ENCODE results near the gene ECT2.

DNA sequence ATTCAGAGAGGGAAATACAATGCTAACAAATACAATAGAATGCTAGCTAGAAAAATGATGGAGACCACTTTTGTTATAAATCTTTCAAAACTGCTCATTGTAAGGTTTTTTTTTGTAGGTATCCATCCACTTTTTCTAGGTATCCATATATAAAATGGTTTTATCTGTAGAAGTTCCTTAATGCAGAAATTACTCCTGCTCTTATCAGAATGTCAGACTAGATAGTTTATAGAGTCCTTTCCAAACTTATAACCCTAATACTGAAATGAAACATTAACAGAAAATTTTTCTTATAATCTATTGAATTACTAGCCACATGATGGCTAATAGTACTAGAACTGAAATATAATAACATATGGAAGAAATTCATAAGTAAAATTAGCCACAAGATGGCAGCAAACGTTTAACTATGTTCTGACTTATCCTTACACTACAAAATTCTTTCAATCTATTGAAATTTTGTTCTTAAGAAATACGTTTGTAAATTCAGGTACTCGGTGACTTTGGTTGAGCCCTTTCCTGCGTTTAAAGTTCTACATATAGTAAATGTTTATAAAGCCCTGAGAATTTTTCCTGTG lies 58.5 kb downstream of the ECT2 start:
- TF ChIP-seq TAF1 (IDR thresholded peaks at IDR 0.05; ENCODE audit: low read depth) (no peak), REST (IDR thresholded peaks at IDR 0.05; ENCODE audit: borderline replicate concordance) (no peak), SMC3 (conservative IDR thresholded peaks at IDR 0.05; ENCODE audit: poor library complexity) (peak; percentile 83), CTCF (IDR thresholded peaks at IDR 0.05; ENCODE audit: poor library complexity, severe bottlenecking) (peak; percentile 75), RAD21 (conservative IDR thresholded peaks at IDR 0.05) (peak; percentile 85)
